ENCODE results near the gene CST9. TPM values are rescaled to one million over a fixed set of nuclear protein-coding genes. Genes with fewer than 3 reads are reported as not detected.
"Not testable (repeated sequence)": the region's sequence is repeated elsewhere in the genome, so short reads cannot be mapped to it uniquely, and the experiment has no call there.

CST9 gene
- total RNA-seq, 4 donors from 2014 or later = not detected

DNA sequence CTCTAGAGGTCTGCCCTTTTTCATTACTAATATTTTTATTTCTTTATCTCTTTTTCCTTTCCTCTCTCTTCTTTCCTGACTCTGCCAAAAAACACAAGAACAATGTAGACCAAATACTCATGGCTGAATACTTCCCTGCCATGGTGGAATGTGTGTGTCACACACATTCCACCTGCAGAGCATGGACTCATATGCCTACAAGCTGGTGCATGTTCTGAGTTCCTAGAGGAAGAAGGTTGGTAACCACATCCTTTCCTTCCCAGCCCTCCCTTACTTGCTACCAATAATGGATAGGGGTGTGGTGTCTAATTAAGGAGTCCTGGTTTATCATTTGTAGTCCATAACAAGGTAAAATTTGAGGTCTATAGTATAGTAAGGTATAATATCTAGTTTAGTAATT lies 22.2 kb downstream of the CST9 start:
- no peaks in the 10 kb centered on the region for H3K9me3 ChIP-seq
- H3K27ac ChIP-seq (replicated peaks in 1 of 4) = no peak overlapping the region
- intact Hi-C loops (cut with DNase I) = no loop called here
- no peaks in the 10 kb centered on the region for H3K36me3 ChIP-seq
- H3K27me3 ChIP-seq = peaks cover 0 to 12% (median 0%) of the 10 kb centered on the region in 4 donors
- no peak for DNase-seq (ENCODE audit: extremely low spot score)
- no peaks in the 10 kb centered on the region for H3K4me1 ChIP-seq
- no peak overlapping the region for H3K4me3 ChIP-seq
- TF ChIP-seq POLR2A (IDR thresholded peaks at IDR 0.05; ENCODE audit: low read depth) = no peak
- no peak for TF ChIP-seq POLR2AphosphoS5 (IDR thresholded peaks at IDR 0.05)
- TF ChIP-seq, protein P1, sequence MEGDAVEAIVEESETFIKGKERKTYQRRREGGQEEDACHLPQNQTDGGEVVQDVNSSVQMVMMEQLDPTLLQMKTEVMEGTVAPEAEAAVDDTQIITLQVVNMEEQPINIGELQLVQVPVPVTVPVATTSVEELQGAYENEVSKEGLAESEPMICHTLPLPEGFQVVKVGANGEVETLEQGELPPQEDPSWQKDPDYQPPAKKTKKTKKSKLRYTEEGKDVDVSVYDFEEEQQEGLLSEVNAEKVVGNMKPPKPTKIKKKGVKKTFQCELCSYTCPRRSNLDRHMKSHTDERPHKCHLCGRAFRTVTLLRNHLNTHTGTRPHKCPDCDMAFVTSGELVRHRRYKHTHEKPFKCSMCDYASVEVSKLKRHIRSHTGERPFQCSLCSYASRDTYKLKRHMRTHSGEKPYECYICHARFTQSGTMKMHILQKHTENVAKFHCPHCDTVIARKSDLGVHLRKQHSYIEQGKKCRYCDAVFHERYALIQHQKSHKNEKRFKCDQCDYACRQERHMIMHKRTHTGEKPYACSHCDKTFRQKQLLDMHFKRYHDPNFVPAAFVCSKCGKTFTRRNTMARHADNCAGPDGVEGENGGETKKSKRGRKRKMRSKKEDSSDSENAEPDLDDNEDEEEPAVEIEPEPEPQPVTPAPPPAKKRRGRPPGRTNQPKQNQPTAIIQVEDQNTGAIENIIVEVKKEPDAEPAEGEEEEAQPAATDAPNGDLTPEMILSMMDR (IDR thresholded peaks at IDR 0.05) = no peak
- TF ChIP-seq EP300 (IDR thresholded peaks at IDR 0.05) = no peak

DNA sequence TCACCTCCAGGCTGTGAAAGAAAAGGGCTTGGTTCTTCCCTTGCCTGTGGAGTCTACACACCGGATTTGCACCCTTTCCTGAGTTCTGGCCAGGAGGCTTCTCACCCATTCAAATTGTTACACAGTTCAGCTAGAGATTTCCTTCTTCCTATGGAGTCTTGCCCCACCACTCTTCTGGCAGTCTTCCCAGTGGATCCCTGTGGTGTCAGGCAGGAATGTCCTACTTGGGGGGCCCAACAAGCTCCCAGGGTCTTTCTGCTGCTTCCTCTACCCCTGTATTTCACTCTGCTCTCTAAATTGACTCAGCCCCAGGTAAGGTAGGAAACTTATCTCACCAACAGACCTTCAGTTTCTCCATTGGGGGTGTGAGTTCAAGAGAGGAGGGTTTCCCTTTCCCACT lies 23.4 kb downstream of the CST9 start:
- WGBS = 100% methylated on average over 1 of the region's 1 CpG
- Histone ChIP-seq H3K27me3 (peaks cover 0 to 12% (median 0%) of the 10 kb centered on the region in 4 donors), H3K4me1 (no peaks in the 10 kb centered on the region), H3K27ac (replicated peaks in 1 of 4) (no peak overlapping the region), H3K9me3 (peaks cover 0 to 3% (median 0%) of the 10 kb centered on the region in 4 donors), H3K4me3 (no peak overlapping the region), H3K36me3 (no peaks in the 10 kb centered on the region)
- TF ChIP-seq EP300 (IDR thresholded peaks at IDR 0.05) = no peak
- TF ChIP-seq, protein P1 (IDR thresholded peaks at IDR 0.05) = no peak
- TF ChIP-seq POLR2AphosphoS5 (IDR thresholded peaks at IDR 0.05) = no peak
- TF ChIP-seq POLR2A (IDR thresholded peaks at IDR 0.05; ENCODE audit: low read depth) = no peak
- peak; percentile 66 for DNase-seq (ENCODE audit: extremely low spot score)
- intact Hi-C loops (cut with DNase I) = no loop called here

DNA sequence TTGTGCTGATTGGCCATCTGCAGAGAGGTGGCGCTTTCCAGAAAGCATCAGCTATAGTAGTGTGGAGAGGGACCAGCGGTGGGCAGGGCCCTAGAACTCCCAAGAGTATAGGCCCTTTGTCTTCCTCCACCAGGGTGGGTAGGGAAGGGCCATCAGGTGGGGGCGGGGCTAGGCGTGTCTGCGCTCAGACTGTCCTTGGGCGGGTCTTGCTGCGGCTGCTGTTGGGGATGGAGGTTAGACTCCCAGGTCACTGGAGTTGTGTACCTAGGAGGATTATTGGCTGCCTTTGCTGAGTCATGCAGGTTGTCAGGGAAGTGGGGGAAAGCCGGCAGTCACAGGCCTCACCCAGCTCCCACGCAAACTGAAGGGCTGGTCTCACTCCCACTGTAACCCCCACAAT lies 23.9 kb downstream of the CST9 start:
- DNase-seq (ENCODE audit: extremely low spot score); H3K27ac ChIP-seq (replicated peaks in 1 of 4); H3K4me1 ChIP-seq; H3K9me3 ChIP-seq; intact Hi-C loops (cut with DNase I); H3K36me3 ChIP-seq; H3K4me3 ChIP-seq: not testable (repeated sequence)
- peaks cover 0 to 12% (median 0%) of the 10 kb centered on the region in 4 donors for H3K27me3 ChIP-seq
- 83% methylated on average over 3 of the region's 9 CpGs for whole genome bisulfite sequencing

- Histone ChIP-seq H3K27ac (replicated peaks in 1 of 4) (no peak overlapping the region), H3K27me3 (no peaks in the 10 kb centered on the region), H3K9me3 (peaks cover 0 to 4% (median 0%) of the 10 kb centered on the region in 4 donors), H3K36me3 (no peaks in the 10 kb centered on the region), H3K4me3 (no peak overlapping the region), H3K4me1 (no peaks in the 10 kb centered on the region)
- DNase-seq (ENCODE audit: extremely low spot score) = no peak
- TF ChIP-seq POLR2AphosphoS5 (IDR thresholded peaks at IDR 0.05) = no peak
- TF ChIP-seq EP300 (IDR thresholded peaks at IDR 0.05) = no peak
- TF ChIP-seq POLR2A (IDR thresholded peaks at IDR 0.05; ENCODE audit: low read depth) = no peak
- TF ChIP-seq, protein P1 (IDR thresholded peaks at IDR 0.05) = no peak
- intact Hi-C loops (cut with DNase I) = no loop called here
Observed at GRCh38 chr20:23574977-23575376, 30.7 kb downstream of the CST9 start.

DNA sequence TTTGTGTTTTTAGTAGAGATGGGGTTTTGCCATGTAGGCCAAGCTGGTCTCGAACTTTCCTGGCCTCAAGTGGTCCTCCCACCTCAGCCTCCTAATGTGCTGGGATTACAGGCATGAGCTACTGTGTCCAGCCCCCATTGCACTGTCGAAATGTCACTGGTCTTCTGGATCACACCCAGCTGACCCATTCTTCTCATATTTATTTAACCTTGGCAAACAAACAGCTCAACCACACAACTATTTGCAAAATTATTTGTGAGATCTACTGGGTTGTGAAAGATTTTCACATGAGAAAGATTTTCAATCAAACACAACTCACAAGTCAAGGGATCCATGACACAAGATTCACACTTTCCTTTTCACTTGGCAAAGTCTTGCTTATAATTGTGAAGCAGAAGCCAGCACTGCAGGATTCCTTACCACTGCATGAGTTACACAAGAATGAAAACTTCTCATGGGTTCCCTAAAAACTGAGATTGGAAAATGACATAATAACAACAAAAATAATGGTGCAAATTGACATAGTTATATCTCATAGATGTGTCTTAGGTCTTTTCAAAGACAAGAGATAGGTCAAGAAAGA lies 35.4 kb downstream of the CST9 start:
- 86% methylated on average over 1 of the region's 2 CpGs for WGBS
- Histone ChIP-seq H3K27me3 (no peaks in the 10 kb centered on the region), H3K9me3 (no peaks in the 10 kb centered on the region), H3K36me3 (no peaks in the 10 kb centered on the region), H3K4me3 (no peak overlapping the region), H3K4me1 (no peaks in the 10 kb centered on the region), H3K27ac (replicated peaks in 1 of 4) (no peak overlapping the region)
- no peak for DNase-seq (ENCODE audit: extremely low spot score)
- TF ChIP-seq POLR2AphosphoS5 (IDR thresholded peaks at IDR 0.05) (no peak), EP300 (IDR thresholded peaks at IDR 0.05) (no peak), POLR2A (IDR thresholded peaks at IDR 0.05; ENCODE audit: low read depth) (no peak)
- TF ChIP-seq, protein P1 (IDR thresholded peaks at IDR 0.05) = no peak
- intact Hi-C loops (cut with DNase I) = no loop called here

All from esophagus muscularis mucosa (tissue), 4 donors.